ENCODE measurements around the gene SHTN1. TPM values are rescaled to one million over a fixed set of nuclear protein-coding genes. Genes with fewer than 3 reads are reported as not detected.

SHTN1 gene
- total and polyA plus RNA-seq, 2 donors (not counting 3 experiments of a cell fraction or from before 2014, with no cell fraction given), result 4.8 to 36.5 TPM

- CTCF ChIA-PET, result interaction anchor here (0.7 to 0.9 kb wide), 2 partner anchors 54 to 139 kb away, joined by 3 read pairs; no protein-coding TSS in a partner anchor
- no peaks in the 10 kb centered on the region for H4K20me1 ChIP-seq (replicated peaks; ENCODE audit: control insufficient read depth, extremely low read depth, insufficient read depth, low read length)
These were observed 111.3 kb downstream of the SHTN1 start for GRCh38 chr10:116893686-116894037.

More at GRCh38 chr10:116893686-116894037, 111.3 kb downstream of the SHTN1 start:
- FAIRE-seq, result no peak
- DNase-seq (ENCODE audit: low read depth, low spot score), result no peak
- intact Hi-C loops (cut with micrococcal nuclease) (loop anchor here (1.0 kb wide), 1 partner anchor 111 kb away; no protein-coding TSS in a partner anchor), dilution Hi-C loops (cut with MboI; ENCODE audit: extremely low pct_ligation_motif_present, low sequenced_read_pairs) (no loop called here)
- H3K9me3 ChIP-seq (replicated peaks; ENCODE audit: control insufficient read depth, insufficient read depth, low read length), result no peaks in the 10 kb centered on the region
- no peak overlapping the region for H3K27ac ChIP-seq (ENCODE audit: insufficient read depth, low read depth, low read length)
- TF ChIP-seq CTCF (IDR thresholded peaks at IDR 0.05; ENCODE audit: extremely low read depth in 1 of 2, insufficient read depth in 1 of 2, low read depth in 1 of 2, low read length in 2 of 2), result no peak
- BruUV-seq (replicated peaks), result no TSS peak
- no peaks in the 10 kb centered on the region for H3K79me2 ChIP-seq (ENCODE audit: control insufficient read depth, insufficient read depth, low read length)
- no peak overlapping the region for H3K4me2 ChIP-seq (ENCODE audit: insufficient read depth, low read length)
- no peak overlapping the region for H2AFZ ChIP-seq (ENCODE audit: low read depth, low read length)
- no peak overlapping the region for H3K4me3 ChIP-seq (replicated peaks in 1 of 3; ENCODE audit: insufficient read depth in 1 of 3, low read depth in 1 of 3, low read length in 3 of 3)
- H3K27me3 ChIP-seq (ENCODE audit: control insufficient read depth in 2 of 2, insufficient read depth in 2 of 2, low read length in 2 of 2), result no peaks in the 10 kb centered on the region
- H3K36me3 ChIP-seq (ENCODE audit: control insufficient read depth in 2 of 2, extremely low read depth in 1 of 2, insufficient read depth in 2 of 2, low read length in 2 of 2), result no peaks in the 10 kb centered on the region
- POLR2A ChIA-PET, result no interaction called here
- H3K9ac ChIP-seq (replicated peaks; ENCODE audit: extremely low read depth, insufficient read depth, low read length), result no peak overlapping the region
- no peaks in the 10 kb centered on the region for H3K9me1 ChIP-seq (replicated peaks; ENCODE audit: control insufficient read depth, extremely low read depth, insufficient read depth, low read length)
- peaks cover 34% of the 10 kb centered on the region for H3K4me1 ChIP-seq (ENCODE audit: control insufficient read depth, extremely low read depth, insufficient read depth, low read length)
